ENCODE measurements around the gene C16orf89.

DNA sequence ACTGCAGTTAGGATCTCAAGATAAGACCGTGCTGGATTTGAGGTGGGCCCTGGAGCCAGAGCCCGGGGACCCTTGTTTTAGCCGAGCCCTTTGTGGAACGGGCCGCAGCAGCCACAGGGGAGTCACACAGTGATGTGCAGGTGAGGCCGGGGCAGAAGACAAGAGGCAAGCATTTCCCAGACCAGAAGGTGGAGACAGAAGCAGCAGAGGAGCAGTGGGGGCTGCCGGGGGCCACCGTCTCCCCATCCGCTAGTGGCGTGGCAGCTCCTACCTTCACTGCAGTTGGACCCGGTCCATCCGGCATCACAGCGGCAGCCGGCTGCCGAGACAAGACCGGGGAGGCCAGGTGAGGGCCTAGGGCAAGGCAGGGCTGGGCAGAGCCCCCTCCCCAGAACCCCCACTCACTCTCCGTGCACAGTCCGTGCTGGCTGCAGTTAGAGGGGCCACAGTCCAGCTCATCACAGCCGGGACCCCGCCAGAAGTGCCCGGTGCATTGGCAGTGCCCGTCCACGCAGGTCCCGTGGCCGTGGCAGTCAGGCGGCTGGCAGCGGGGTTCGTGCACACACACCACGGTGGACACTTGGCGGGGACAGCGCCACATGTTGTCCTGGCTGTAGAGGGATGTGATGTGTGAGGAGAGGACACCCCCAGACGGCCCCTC lies 38.1 kb downstream of the C16orf89 start:
- TF ChIP-seq, protein P1, sequence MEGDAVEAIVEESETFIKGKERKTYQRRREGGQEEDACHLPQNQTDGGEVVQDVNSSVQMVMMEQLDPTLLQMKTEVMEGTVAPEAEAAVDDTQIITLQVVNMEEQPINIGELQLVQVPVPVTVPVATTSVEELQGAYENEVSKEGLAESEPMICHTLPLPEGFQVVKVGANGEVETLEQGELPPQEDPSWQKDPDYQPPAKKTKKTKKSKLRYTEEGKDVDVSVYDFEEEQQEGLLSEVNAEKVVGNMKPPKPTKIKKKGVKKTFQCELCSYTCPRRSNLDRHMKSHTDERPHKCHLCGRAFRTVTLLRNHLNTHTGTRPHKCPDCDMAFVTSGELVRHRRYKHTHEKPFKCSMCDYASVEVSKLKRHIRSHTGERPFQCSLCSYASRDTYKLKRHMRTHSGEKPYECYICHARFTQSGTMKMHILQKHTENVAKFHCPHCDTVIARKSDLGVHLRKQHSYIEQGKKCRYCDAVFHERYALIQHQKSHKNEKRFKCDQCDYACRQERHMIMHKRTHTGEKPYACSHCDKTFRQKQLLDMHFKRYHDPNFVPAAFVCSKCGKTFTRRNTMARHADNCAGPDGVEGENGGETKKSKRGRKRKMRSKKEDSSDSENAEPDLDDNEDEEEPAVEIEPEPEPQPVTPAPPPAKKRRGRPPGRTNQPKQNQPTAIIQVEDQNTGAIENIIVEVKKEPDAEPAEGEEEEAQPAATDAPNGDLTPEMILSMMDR (conservative IDR thresholded peaks at IDR 0.05; ENCODE audit: low read depth in 2 of 2), result no peak
- no peak for TF ChIP-seq CREB1 (CRISPR knock-in tag; IDR thresholded peaks at IDR 0.05; ENCODE audit: low read depth)
- no peak for TF ChIP-seq EZH2 (IDR thresholded peaks at IDR 0.05; ENCODE audit: low read depth, unreplicated experiment)
- no peak for TF ChIP-seq STAT1 (IDR thresholded peaks at IDR 0.05; ENCODE audit: unreplicated experiment)
- TF ChIP-seq, protein P2, sequence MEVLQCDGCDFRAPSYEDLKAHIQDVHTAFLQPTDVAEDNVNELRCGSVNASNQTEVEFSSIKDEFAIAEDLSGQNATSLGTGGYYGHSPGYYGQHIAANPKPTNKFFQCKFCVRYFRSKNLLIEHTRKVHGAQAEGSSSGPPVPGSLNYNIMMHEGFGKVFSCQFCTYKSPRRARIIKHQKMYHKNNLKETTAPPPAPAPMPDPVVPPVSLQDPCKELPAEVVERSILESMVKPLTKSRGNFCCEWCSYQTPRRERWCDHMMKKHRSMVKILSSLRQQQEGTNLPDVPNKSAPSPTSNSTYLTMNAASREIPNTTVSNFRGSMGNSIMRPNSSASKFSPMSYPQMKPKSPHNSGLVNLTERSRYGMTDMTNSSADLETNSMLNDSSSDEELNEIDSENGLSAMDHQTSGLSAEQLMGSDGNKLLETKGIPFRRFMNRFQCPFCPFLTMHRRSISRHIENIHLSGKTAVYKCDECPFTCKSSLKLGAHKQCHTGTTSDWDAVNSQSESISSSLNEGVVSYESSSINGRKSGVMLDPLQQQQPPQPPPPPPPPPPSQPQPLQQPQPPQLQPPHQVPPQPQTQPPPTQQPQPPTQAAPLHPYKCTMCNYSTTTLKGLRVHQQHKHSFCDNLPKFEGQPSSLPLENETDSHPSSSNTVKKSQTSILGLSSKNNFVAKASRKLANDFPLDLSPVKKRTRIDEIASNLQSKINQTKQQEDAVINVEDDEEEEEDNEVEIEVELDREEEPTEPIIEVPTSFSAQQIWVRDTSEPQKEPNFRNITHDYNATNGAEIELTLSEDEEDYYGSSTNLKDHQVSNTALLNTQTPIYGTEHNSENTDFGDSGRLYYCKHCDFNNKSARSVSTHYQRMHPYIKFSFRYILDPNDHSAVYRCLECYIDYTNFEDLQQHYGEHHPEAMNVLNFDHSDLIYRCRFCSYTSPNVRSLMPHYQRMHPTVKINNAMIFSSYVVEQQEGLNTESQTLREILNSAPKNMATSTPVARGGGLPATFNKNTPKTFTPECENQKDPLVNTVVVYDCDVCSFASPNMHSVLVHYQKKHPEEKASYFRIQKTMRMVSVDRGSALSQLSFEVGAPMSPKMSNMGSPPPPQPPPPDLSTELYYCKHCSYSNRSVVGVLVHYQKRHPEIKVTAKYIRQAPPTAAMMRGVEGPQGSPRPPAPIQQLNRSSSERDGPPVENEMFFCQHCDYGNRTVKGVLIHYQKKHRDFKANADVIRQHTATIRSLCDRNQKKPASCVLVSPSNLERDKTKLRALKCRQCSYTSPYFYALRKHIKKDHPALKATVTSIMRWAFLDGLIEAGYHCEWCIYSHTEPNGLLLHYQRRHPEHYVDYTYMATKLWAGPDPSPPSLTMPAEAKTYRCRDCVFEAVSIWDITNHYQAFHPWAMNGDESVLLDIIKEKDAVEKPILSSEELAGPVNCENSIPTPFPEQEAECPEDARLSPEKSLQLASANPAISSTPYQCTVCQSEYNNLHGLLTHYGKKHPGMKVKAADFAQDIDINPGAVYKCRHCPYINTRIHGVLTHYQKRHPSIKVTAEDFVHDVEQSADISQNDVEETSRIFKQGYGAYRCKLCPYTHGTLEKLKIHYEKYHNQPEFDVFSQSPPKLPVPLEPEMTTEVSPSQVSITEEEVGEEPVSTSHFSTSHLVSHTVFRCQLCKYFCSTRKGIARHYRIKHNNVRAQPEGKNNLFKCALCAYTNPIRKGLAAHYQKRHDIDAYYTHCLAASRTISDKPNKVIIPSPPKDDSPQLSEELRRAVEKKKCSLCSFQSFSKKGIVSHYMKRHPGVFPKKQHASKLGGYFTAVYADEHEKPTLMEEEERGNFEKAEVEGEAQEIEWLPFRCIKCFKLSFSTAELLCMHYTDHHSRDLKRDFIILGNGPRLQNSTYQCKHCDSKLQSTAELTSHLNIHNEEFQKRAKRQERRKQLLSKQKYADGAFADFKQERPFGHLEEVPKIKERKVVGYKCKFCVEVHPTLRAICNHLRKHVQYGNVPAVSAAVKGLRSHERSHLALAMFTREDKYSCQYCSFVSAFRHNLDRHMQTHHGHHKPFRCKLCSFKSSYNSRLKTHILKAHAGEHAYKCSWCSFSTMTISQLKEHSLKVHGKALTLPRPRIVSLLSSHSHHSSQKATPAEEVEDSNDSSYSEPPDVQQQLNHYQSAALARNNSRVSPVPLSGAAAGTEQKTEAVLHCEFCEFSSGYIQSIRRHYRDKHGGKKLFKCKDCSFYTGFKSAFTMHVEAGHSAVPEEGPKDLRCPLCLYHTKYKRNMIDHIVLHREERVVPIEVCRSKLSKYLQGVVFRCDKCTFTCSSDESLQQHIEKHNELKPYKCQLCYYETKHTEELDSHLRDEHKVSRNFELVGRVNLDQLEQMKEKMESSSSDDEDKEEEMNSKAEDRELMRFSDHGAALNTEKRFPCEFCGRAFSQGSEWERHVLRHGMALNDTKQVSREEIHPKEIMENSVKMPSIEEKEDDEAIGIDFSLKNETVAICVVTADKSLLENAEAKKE (CRISPR knock-in tag; IDR thresholded peaks at IDR 0.05), result no peak
- TF ChIP-seq JUNB (IDR thresholded peaks at IDR 0.05; ENCODE audit: unreplicated experiment), result no peak
- TF ChIP-seq, protein P3, sequence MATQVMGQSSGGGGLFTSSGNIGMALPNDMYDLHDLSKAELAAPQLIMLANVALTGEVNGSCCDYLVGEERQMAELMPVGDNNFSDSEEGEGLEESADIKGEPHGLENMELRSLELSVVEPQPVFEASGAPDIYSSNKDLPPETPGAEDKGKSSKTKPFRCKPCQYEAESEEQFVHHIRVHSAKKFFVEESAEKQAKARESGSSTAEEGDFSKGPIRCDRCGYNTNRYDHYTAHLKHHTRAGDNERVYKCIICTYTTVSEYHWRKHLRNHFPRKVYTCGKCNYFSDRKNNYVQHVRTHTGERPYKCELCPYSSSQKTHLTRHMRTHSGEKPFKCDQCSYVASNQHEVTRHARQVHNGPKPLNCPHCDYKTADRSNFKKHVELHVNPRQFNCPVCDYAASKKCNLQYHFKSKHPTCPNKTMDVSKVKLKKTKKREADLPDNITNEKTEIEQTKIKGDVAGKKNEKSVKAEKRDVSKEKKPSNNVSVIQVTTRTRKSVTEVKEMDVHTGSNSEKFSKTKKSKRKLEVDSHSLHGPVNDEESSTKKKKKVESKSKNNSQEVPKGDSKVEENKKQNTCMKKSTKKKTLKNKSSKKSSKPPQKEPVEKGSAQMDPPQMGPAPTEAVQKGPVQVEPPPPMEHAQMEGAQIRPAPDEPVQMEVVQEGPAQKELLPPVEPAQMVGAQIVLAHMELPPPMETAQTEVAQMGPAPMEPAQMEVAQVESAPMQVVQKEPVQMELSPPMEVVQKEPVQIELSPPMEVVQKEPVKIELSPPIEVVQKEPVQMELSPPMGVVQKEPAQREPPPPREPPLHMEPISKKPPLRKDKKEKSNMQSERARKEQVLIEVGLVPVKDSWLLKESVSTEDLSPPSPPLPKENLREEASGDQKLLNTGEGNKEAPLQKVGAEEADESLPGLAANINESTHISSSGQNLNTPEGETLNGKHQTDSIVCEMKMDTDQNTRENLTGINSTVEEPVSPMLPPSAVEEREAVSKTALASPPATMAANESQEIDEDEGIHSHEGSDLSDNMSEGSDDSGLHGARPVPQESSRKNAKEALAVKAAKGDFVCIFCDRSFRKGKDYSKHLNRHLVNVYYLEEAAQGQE (IDR thresholded peaks at IDR 0.05; ENCODE audit: unreplicated experiment), result no peak
- TF ChIP-seq POLR2AphosphoS5 (IDR thresholded peaks at IDR 0.05; ENCODE audit: low read depth), result no peak
